Mesenchymal stem cell (in vitro differentiated cells and primary cell): ENCODE results near the gene FRMD4A.

ENCODE experiments used
- DNase-seq: peaks from one replicate; pipeline ENCODE4 v3.0.0-alpha.2; 2013
- H2AFZ ChIP-seq: one replicate; pipeline ENCODE4 v1.6.1; 2013; ENCODE audit warnings: low read depth, mild to moderate bottlenecking, control low read depth, inconsistent platforms, low read length, moderate library complexity
- H2AK5ac ChIP-seq: 2 replicates; pipeline ENCODE4 v1.6.1; 2013; ENCODE audit warnings: low read length, moderate library complexity, mild to moderate bottlenecking, inconsistent platforms; ENCODE audit not compliant: severe bottlenecking
- H2BK120ac ChIP-seq: one replicate; pipeline ENCODE4 v1.6.1; 2013; ENCODE audit warnings: low read depth, mild to moderate bottlenecking, inconsistent platforms, low read length, moderate library complexity
- H2BK12ac ChIP-seq, 2 experiments: one replicate each; pipeline ENCODE4 v1.6.1; 2013; ENCODE audit warnings: inconsistent platforms in 2 of 2, low read length in 2 of 2, mild to moderate bottlenecking in 2 of 2, moderate library complexity in 2 of 2, control low read depth in 1 of 2
- H2BK15ac ChIP-seq: one replicate; pipeline ENCODE4 v1.6.1; 2013; ENCODE audit warnings: mild to moderate bottlenecking, low read depth, inconsistent platforms; ENCODE audit not compliant: poor library complexity, severe bottlenecking
- H2BK5ac ChIP-seq: 2 replicates; pipeline ENCODE4 v1.6.1; 2013; ENCODE audit warnings: low read depth, mild to moderate bottlenecking, low read length, control low read depth, inconsistent platforms; ENCODE audit not compliant: poor library complexity, severe bottlenecking
- H3K14ac ChIP-seq, 2 experiments: one replicate each; pipeline ENCODE4 v1.6.1; 2013; ENCODE audit warnings: inconsistent platforms in 2 of 2, low read length in 2 of 2, control low read depth in 1 of 2, mild to moderate bottlenecking in 1 of 2, moderate library complexity in 1 of 2
- H3K18ac ChIP-seq, 2 experiments: one replicate each; pipeline ENCODE4 v1.6.1; 2013; ENCODE audit warnings: inconsistent platforms in 2 of 2, low read length in 2 of 2, control low read depth in 1 of 2, low read depth in 1 of 2, mild to moderate bottlenecking in 1 of 2
- H3K23ac ChIP-seq, 2 experiments: one replicate each; pipeline ENCODE4 v1.6.1; 2013; ENCODE audit warnings: inconsistent platforms in 2 of 2, low read length in 2 of 2, mild to moderate bottlenecking in 2 of 2, moderate library complexity in 2 of 2, control low read depth in 1 of 2
- H3K27ac ChIP-seq: 2 replicates; pipeline ENCODE4 v1.5.1; 2013; ENCODE audit warnings: mild to moderate bottlenecking, moderate library complexity, low read length, control low read depth, inconsistent platforms; ENCODE audit not compliant: poor library complexity, severe bottlenecking
- H3K27me3 ChIP-seq, 2 experiments: 2 replicates each; pipeline versions ENCODE4 v1.6.1 to v1.7.0; 2013; ENCODE audit warnings: low read length in 2 of 2, mild to moderate bottlenecking in 2 of 2, moderate library complexity in 2 of 2, control low read depth in 1 of 2, inconsistent platforms in 1 of 2; ENCODE audit not compliant: control insufficient read depth in 1 of 2, insufficient read depth in 1 of 2
- H3K36me3 ChIP-seq, 2 experiments: 2 replicates each; pipeline versions ENCODE4 v1.6.1 to v1.7.0; 2013; ENCODE audit warnings: low read length in 2 of 2, control low read depth in 1 of 2, inconsistent platforms in 1 of 2, low read depth in 1 of 2, mild to moderate bottlenecking in 1 of 2; ENCODE audit not compliant: insufficient read depth in 2 of 2, control insufficient read depth in 1 of 2
- H3K4ac ChIP-seq, 2 experiments: one replicate each; pipeline ENCODE4 v1.6.1; 2013; ENCODE audit warnings: inconsistent platforms in 2 of 2, low read length in 2 of 2, mild to moderate bottlenecking in 2 of 2, moderate library complexity in 2 of 2, control low read depth in 1 of 2, low read depth in 1 of 2
- H3K4me1 ChIP-seq: 2 replicates; pipeline ENCODE4 v1.6.1; 2013; ENCODE audit warnings: low read depth, low read length, control low read depth; ENCODE audit not compliant: control insufficient read depth, insufficient read depth
- H3K4me2 ChIP-seq: 2 replicates; pipeline ENCODE4 v1.6.1; 2013; ENCODE audit warnings: low read length, mild to moderate bottlenecking, inconsistent platforms; ENCODE audit not compliant: poor library complexity, severe bottlenecking
- H3K4me3 ChIP-seq, 2 experiments: 2 replicates each; pipeline versions ENCODE4 v1.5.1 to v1.7.0; 2013; ENCODE audit warnings: low read length in 2 of 2, mild to moderate bottlenecking in 2 of 2, control low read depth in 1 of 2, low read depth in 1 of 2; ENCODE audit not compliant: insufficient read depth in 1 of 2
- H3K79me1 ChIP-seq: replicated peaks from 2 replicates; pipeline ENCODE4 v1.6.1; 2013; ENCODE audit warnings: mild to moderate bottlenecking, control low read depth, low read length, inconsistent platforms; ENCODE audit not compliant: poor library complexity, severe bottlenecking
- H3K9ac ChIP-seq: 2 replicates; pipeline ENCODE4 v1.7.0; 2013; ENCODE audit warnings: mild to moderate bottlenecking, low read length, moderate library complexity
- H3K9me3 ChIP-seq: 2 replicates; pipeline ENCODE4 v1.7.0; 2013; ENCODE audit warnings: mild to moderate bottlenecking, low read length; ENCODE audit not compliant: control insufficient read depth
- H4K8ac ChIP-seq: one replicate; pipeline ENCODE4 v1.6.1; 2013; ENCODE audit warnings: inconsistent platforms, mild to moderate bottlenecking, low read length, moderate library complexity
- H4K91ac ChIP-seq: one replicate; pipeline ENCODE4 v1.6.1; 2013; ENCODE audit warnings: mild to moderate bottlenecking, low read length, inconsistent platforms
- WGBS: methylation state at CpG from one replicate; pipeline ENCODE4 v1.1.7; 2013; ENCODE audit warnings: mixed read lengths; 5-methylcytosine and 5-hydroxymethylcytosine counted together

FRMD4A gene

GRCh38 chr10:13628661-13629060 is 702.1 kb downstream of the FRMD4A start:
- peaks cover 6% of the 10 kb centered on the region for H3K79me1 ChIP-seq
- no peaks in the 10 kb centered on the region for H3K27me3 ChIP-seq
- H2BK120ac ChIP-seq: no peak overlapping the region
- H2BK15ac ChIP-seq: no peak overlapping the region
- H2BK5ac ChIP-seq: no peak overlapping the region
- peaks cover 7 to 29% of the 10 kb centered on the region in 2 experiments for H3K36me3 ChIP-seq
- no peak overlapping the region for H4K91ac ChIP-seq
- H3K4ac ChIP-seq: no peak overlapping the region
- 83% methylated on average over 6 of the region's 7 CpGs for WGBS
- no peak overlapping the region for H3K9ac ChIP-seq
- no peak overlapping the region for H3K4me3 ChIP-seq
- H3K4me2 ChIP-seq: no peak overlapping the region
- H2AK5ac ChIP-seq: no peak overlapping the region
- no peak overlapping the region for H2AFZ ChIP-seq
- no peak for DNase-seq
- no peak overlapping the region for H4K8ac ChIP-seq
- H3K4me1 ChIP-seq: no peaks in the 10 kb centered on the region
- no peak overlapping the region for H3K18ac ChIP-seq
- H3K14ac ChIP-seq: no peak overlapping the region
- H2BK12ac ChIP-seq: no peak overlapping the region
- H3K27ac ChIP-seq: no peak overlapping the region
- H3K23ac ChIP-seq: no peak overlapping the region
- H3K9me3 ChIP-seq: no peaks in the 10 kb centered on the region

DNA sequence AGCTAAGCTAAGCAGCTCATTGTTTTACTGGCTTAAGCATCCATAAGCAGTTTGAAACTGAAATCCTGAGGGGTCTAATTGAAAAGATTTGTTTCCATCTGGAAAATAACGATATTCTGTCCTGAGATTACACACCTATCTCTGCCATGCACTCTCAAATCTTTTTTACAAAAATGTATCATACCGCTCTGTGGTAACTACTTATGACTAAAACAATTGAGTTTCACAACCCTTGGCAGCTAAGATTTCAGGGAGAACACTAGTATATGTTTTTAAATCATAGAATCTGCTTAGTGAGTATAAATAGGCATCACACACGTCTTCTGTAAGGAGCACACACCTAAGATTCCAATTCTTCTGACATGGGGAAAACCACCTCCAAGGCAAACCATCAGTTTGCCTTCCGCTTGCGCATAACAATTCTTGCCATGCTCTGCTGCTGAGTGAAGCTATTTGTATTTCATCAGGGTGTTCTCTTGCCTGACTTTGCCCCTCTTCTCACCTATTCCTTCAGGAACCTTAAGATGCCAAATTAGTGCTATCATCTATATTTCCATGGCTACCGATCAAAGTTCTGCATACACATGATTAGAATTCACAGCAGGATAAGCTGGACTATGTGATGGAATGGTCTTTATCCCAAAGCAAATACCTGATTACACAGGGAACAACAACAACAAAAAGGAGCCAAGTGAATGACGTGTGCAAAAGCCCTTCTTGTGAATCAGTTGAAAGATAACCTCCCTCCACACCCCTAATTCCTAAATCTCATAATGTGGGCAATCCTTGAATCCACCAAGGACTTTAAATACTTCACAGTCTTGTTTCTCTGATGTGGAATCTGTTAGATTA is 703.0 kb downstream of the FRMD4A start:
- no peaks in the 10 kb centered on the region for H3K9me3 ChIP-seq
- no peak overlapping the region for H3K4me2 ChIP-seq
- no peaks in the 10 kb centered on the region for H3K4me1 ChIP-seq
- no peak overlapping the region for H3K9ac ChIP-seq
- no peak overlapping the region for H3K23ac ChIP-seq
- H2AFZ ChIP-seq: no peak overlapping the region
- no peak overlapping the region for H2BK15ac ChIP-seq
- no peak overlapping the region for H3K27ac ChIP-seq
- no peak overlapping the region for H2BK12ac ChIP-seq
- no peak overlapping the region for H3K4me3 ChIP-seq
- H3K79me1 ChIP-seq: peaks cover 6% of the 10 kb centered on the region
- H4K8ac ChIP-seq: no peak overlapping the region
- H3K36me3 ChIP-seq: peaks cover 5 to 29% of the 10 kb centered on the region in 2 experiments
- H4K91ac ChIP-seq: no peak overlapping the region
- H3K4ac ChIP-seq: no peak overlapping the region
- DNase-seq: no peak
- WGBS: 95% methylated on average over 6 of the region's 7 CpGs
- no peak overlapping the region for H3K18ac ChIP-seq
- H2AK5ac ChIP-seq: no peak overlapping the region
- no peak overlapping the region for H3K14ac ChIP-seq
- no peak overlapping the region for H2BK5ac ChIP-seq
- no peak overlapping the region for H2BK120ac ChIP-seq
- H3K27me3 ChIP-seq: no peaks in the 10 kb centered on the region

DNA sequence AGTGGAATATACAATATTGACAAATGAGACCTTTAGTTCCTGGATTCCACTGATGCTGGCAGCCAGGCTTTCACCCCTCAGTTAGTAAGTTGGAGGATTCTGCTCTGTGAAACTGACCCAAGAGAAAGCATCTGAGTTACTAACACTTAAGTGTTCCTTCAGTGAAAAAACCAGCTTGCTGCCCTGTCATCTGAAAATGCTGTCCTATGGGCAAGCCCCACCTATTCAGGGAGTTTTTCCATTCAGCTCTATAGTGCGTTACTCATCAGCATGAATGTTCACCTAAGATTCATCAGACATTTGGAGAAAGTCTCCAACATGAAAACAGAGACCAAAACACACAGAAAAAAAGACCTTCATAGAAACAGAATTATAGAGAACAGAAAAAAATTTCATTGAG is 706.1 kb downstream of the FRMD4A start:
- Histone ChIP-seq H3K4ac (no peak overlapping the region), H3K4me2 (no peak overlapping the region), H2BK12ac (no peak overlapping the region), H3K9ac (no peak overlapping the region), H3K27me3 (no peaks in the 10 kb centered on the region), H3K14ac (no peak overlapping the region), H2BK15ac (no peak overlapping the region), H2BK5ac (no peak overlapping the region), H2AK5ac (no peak overlapping the region), H3K36me3 (peaks cover 4 to 32% of the 10 kb centered on the region in 2 experiments), H3K4me3 (no peak overlapping the region), H2AFZ (no peak overlapping the region), H4K91ac (no peak overlapping the region), H3K79me1 (peaks cover 11% of the 10 kb centered on the region), H3K9me3 (no peaks in the 10 kb centered on the region), H3K27ac (no peak overlapping the region), H4K8ac (no peak overlapping the region), H3K23ac (no peak overlapping the region), H2BK120ac (no peak overlapping the region), H3K18ac (no peak overlapping the region), H3K4me1 (no peaks in the 10 kb centered on the region)
- DNase-seq: no peak
- WGBS: 100% methylated on average over 1 of the region's 1 CpG

GRCh38 chr10:13621931-13622330 is 708.8 kb downstream of the FRMD4A start:
- no peak overlapping the region for H2BK12ac ChIP-seq
- no peaks in the 10 kb centered on the region for H3K9me3 ChIP-seq
- no peak overlapping the region for H2AK5ac ChIP-seq
- H3K36me3 ChIP-seq: peaks cover 12 to 48% of the 10 kb centered on the region in 2 experiments
- H3K4me3 ChIP-seq: no peak overlapping the region
- DNase-seq: no peak
- no peak overlapping the region for H4K91ac ChIP-seq
- H3K18ac ChIP-seq: no peak overlapping the region
- no peak overlapping the region for H3K14ac ChIP-seq
- WGBS: 83% methylated on average over 2 of the region's 2 CpGs
- no peak overlapping the region for H3K27ac ChIP-seq
- H3K4me1 ChIP-seq: no peaks in the 10 kb centered on the region
- H3K23ac ChIP-seq: no peak overlapping the region
- H3K4me2 ChIP-seq: no peak overlapping the region
- no peak overlapping the region for H2BK120ac ChIP-seq
- no peaks in the 10 kb centered on the region for H3K27me3 ChIP-seq
- no peak overlapping the region for H3K4ac ChIP-seq
- no peak overlapping the region for H3K9ac ChIP-seq
- H2AFZ ChIP-seq: no peak overlapping the region
- no peak overlapping the region for H4K8ac ChIP-seq
- H2BK15ac ChIP-seq: no peak overlapping the region
- peaks cover 15% of the 10 kb centered on the region for H3K79me1 ChIP-seq
- no peak overlapping the region for H2BK5ac ChIP-seq
